ENCODE results near the gene MORN3. TPM values are rescaled to one million over a fixed set of nuclear protein-coding genes. Genes with fewer than 3 reads are reported as not detected.

Gene MORN3
- polyA plus RNA-seq, 3 donors: 1.7 to 2.2 (median 1.9) TPM

DNA sequence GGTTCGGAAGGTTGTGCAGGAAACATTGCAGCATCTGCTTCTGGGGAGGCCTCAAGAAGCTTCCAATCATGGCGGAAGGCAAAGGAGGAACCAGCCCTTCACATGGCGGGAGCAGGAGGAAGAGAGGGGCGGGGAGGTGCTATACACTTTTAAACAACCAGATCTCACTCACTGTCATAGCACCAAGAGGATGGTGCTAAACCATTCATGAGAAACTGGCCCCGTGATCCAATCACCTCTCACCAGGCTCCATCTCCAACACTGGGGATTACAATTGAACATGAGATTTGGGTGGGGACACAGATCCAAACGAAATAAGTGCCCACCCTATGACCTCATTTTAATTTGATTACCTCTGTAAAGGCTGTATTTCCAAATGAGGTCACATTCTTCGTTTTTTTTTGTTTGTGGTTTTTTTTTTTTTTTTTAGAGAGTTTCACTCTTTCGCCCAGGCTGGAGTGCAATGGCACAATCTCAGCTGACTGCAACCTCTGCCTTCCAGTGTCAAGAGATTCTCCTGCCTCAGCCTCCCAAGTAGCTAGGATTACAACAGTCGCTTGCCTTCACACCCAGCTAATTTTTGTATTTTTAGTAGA, 54.5 kb downstream of the MORN3 start:
- no peak for DNase-seq (ENCODE audit: extremely low read depth in 1 of 11, low read depth in 9 of 11, low spot score in 4 of 11)

GRCh38 chr12:121613462-121613861, 56.0 kb downstream of the MORN3 start:
- DNase-seq (ENCODE audit: extremely low read depth in 1 of 11, low read depth in 9 of 11, low spot score in 4 of 11): no peak

DNA sequence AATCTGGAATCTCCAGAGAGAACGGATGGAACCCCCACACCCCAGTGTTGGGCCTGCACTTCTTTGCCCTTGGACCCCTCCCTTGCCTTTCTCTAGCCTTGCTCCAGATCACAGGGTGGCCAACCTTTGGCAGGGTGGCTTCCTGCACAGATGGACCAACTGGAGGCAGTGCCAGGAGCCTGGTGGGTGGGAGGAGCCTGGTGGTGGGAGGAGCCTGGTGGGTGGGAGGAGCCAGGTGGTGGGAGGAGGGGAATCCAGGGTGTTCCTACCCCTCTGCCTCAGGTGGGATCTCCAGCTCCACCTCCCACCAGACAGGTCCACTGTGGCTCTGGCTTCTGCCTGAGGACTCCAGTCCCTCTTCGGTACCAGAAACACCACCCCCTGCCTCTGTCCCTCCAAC, 58.1 kb downstream of the MORN3 start:
- DNase-seq (ENCODE audit: extremely low read depth in 1 of 11, low read depth in 9 of 11, low spot score in 4 of 11): no peak

DNA sequence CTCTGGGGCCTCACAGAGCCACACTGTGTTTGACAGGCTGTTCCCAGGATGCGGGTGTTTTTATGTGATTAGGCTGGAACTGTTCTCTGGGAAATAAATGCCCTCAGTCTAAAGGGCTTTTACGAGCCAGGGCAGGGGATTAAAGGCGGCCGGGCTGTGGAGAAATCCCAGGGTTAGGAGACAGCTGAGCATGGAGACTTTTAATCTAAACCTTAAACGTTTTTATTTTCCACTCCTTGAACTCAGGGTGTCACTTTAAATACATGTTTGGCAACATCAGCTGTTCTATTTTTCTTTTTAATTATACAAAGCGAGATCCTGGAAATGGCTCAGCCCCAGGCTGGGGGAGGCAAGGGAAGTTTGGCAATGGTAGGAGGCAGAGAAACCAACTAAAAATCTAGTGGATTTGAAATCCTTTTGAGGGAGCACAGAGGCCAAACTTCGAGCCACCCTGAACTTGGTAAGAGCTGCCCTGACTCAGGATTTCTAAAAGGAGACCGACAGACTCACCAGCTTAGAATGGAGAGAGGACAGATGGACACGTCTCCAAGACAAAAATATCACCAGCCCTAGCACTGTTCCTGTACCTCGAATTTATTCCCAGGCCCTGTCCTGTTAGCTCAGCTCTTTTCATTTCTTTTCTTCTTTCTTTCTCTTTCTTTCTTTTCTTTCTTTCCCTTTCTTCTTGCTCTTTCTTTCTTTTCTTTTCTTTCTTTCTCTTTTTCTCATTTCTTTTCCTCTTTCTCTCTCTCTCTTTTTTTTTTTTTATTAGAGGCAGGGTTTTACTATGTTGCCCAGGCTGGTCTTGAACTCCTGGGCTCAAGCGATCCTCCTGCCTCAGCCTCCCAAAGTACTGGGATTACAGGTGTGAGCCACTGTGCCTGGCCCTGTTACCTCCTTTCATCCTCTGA, 59.0 kb downstream of the MORN3 start:
- peak in 6 of 11 donors; percentile 26 to 55 (median 42) for DNase-seq (ENCODE audit: extremely low read depth in 1 of 11, low read depth in 9 of 11, low spot score in 4 of 11)

GRCh38 chr12:121608301-121608700, 61.2 kb downstream of the MORN3 start:
- DNase-seq (ENCODE audit: extremely low read depth in 1 of 11, low read depth in 9 of 11, low spot score in 4 of 11): no peak

GRCh38 chr12:121603581-121603980, 65.9 kb downstream of the MORN3 start:
- no peak for DNase-seq (ENCODE audit: extremely low read depth in 1 of 11, low read depth in 9 of 11, low spot score in 4 of 11)

GRCh38 chr12:121602766-121603165, 66.7 kb downstream of the MORN3 start:
- DNase-seq (ENCODE audit: extremely low read depth in 1 of 11, low read depth in 9 of 11, low spot score in 4 of 11): no peak

DNA sequence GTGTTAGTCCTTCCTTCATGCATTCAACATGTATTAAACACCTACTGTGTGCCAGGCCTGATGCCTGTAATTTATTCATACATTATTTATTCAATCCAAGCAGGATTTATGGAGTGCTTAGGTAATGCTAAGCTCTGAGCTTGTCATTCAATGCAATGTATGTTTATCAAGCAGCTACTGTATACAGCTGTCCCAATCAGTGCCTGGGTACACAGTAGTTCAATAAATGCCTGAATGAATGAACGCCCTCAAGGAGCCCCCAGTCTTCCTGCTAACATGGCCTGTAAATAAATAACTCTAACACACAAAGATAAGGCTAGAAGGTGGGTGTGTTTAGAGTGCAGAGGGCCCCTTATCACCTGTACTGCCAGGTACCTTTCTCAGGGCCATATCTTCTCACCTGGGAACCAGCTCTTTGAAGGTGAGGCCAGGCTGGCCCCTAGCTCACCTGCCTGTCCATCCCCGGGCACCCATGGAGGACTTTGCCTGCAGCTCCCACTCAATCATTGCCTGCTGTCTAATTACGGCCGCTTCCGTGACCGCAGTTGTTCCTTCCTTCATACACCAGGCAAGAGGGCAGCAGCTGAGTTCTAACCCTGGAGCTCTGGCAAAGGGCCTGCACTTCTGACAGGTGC, 68.6 kb downstream of the MORN3 start:
- DNase-seq (ENCODE audit: extremely low read depth in 1 of 11, low read depth in 9 of 11, low spot score in 4 of 11): no peak

Other genes with a start within 250 kb of the MORN3 start
- gene KDM2B, start 88.6 kb downstream of the MORN3 start, polyA plus RNA-seq (ENCODE audit: insufficient read length in 3 of 3): 10 to 100 TPM; 71.6 to 80.4 (median 80.0) TPM
- 10 to 100 TPM; 10.2 to 15.1 (median 13.1) TPM for gene ORAI1, start 43.1 kb downstream of the MORN3 start, polyA plus RNA-seq (ENCODE audit: insufficient read length in 3 of 3)
- 10 to 100 TPM in 2 of 3 donors, 1 to 10 TPM in 1; 9.8 to 18.2 (median 10.7) TPM for gene TMEM120B, start 43.1 kb upstream of the MORN3 start, polyA plus RNA-seq (ENCODE audit: insufficient read length in 3 of 3)
- 10 to 100 TPM; 12.6 to 17.9 (median 13.4) TPM for gene RHOF, start 124.0 kb upstream of the MORN3 start, polyA plus RNA-seq (ENCODE audit: insufficient read length in 3 of 3)
- gene SETD1B, start 134.4 kb upstream of the MORN3 start, polyA plus RNA-seq (ENCODE audit: insufficient read length in 3 of 3): 10 to 100 TPM; 14.1 to 17.3 (median 17.1) TPM
- 1 to 10 TPM; 3.2 to 5.0 (median 3.5) TPM for gene HPD, start 189.2 kb upstream of the MORN3 start, polyA plus RNA-seq (ENCODE audit: insufficient read length in 3 of 3)
- gene PSMD9, start 219.1 kb upstream of the MORN3 start, polyA plus RNA-seq (ENCODE audit: insufficient read length in 3 of 3): 10 to 100 TPM; 48.0 to 61.5 (median 54.7) TPM
- 10 to 100 TPM in 2 of 3 donors, 1 to 10 TPM in 1; 9.2 to 17.1 (median 12.7) TPM for gene CFAP251, start 248.9 kb upstream of the MORN3 start, polyA plus RNA-seq (ENCODE audit: insufficient read length in 3 of 3)

Measured in renal cortex interstitium (tissue), 11 donors.